ENCODE measurements around the gene MCF2L2.
"Not testable (repeated sequence)": the region's sequence is repeated elsewhere in the genome, so short reads cannot be mapped to it uniquely, and the experiment has no call there.

Gene MCF2L2

GRCh38 chr3:183253528-183254486 is 174.6 kb downstream of the MCF2L2 start:
- TF ChIP-seq POLR2A (IDR thresholded peaks at IDR 0.05; ENCODE audit: low read depth, low read length) = 0 out of 2 replicates have a peak, but pooled peaks have one; percentile 17
- peak; percentile 38 for DNase-seq (ENCODE audit: insufficient read length, low spot score)
- no peak for FAIRE-seq

DNA sequence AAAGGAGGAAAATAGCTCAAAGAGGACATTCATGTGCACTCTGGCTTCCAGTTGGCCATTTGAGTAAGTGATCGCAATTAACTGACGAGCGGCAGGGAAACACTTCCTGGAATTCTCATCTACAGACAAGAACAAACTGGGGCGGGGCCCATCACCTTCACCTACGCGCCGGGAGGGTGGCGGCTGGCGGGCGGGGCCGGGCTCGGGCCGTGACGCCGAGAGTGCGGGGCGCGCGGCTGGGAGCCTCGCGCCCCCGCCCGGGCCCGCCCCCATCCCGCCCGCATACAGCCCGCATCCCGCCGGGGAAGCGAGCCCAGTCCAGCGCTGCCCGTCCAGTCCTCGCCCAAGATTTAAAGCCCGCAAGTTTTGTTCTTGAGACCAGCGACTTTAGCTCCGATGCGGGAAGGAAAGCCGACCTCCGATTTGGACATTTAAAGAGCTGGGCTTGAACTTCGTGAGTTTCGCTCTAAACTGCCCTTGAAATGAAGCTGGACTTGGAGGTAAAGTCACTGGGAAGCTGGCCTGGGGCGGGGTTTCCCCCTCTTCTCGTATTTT is 175.4 kb downstream of the MCF2L2 start, which contains the start of gene B3GNT5:
Gene B3GNT5, plus strand, starts transcription at position 281 of the 555 bp plus-strand sequence. CDS start 16,546 bp downstream, outside the sequence.
- FAIRE-seq (peak; percentile 41), DNase-seq (ENCODE audit: insufficient read length, low spot score) (peak; percentile 32)
- no peak for TF ChIP-seq POLR2A (IDR thresholded peaks at IDR 0.05; ENCODE audit: low read depth, low read length)

DNA sequence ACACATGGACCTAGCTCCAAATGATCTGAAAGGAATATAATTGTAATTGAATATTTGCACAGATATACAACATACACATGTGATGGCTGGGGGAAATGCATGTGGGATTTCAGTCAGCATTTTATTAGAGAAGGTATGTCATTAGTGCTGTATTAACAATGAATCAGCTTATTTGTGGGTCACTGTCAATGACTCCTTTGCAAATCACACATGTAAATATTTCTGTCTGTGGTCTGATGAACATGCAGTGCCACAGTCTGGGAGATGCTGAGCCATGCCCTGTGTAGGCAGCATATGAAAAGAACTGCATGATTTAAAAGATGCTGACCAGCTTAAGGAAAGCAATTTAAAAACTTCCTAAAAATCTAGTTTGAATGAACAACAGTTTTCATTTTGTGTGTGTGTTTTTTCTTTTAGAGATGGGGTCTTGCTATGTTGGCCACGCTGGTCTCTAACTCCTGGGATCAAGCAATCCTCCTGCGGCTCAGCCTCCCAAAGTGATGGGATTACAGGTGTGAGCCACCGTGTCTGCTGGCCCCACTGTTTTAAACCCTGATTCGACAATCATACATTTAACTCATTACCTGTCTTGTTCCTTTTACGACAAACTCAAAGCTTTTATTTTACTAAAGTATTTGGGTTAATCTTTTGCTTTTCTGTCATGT is 176.2 kb downstream of the MCF2L2 start:
- no peak for DNase-seq (ENCODE audit: insufficient read length, low spot score)
- FAIRE-seq = no peak
- no peak for TF ChIP-seq POLR2A (IDR thresholded peaks at IDR 0.05; ENCODE audit: low read depth, low read length)

- FAIRE-seq (no peak), DNase-seq (ENCODE audit: insufficient read length, low spot score) (no peak)
- no peak for TF ChIP-seq POLR2A (IDR thresholded peaks at IDR 0.05; ENCODE audit: low read depth, low read length)
Observed at GRCh38 chr3:183249006-183249718, 179.3 kb downstream of the MCF2L2 start.

- no peak for DNase-seq (ENCODE audit: insufficient read length, low spot score)
- peak; percentile 61 for FAIRE-seq
- no peak for TF ChIP-seq POLR2A (IDR thresholded peaks at IDR 0.05; ENCODE audit: low read depth, low read length)
Observed at GRCh38 chr3:183247011-183247589, 181.3 kb downstream of the MCF2L2 start.

DNA sequence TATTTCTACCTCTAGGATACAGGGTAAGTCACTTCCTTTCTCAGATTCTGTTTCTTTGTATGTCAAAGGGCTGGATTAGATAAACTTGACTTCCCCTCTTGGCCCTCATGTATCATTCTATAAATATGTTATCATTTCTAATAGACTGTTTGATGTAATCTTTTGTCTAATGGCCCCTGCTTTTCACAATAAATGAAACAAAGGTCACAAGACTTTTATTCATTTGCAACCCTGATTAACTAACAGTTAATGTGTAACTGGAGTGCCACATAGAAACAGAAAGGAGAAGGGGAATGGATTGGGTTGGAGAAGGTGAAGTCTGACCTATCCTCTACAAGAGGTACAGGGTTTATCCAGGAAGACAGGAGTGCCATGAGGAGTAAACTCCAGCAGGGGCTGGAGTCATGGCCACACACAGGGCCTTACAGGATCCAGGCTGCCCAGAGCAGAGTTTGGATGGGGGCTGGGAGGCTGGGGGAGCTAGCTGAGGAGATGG is 183.4 kb downstream of the MCF2L2 start:
- TF ChIP-seq POLR2A (IDR thresholded peaks at IDR 0.05; ENCODE audit: low read depth, low read length) = no peak
- DNase-seq (ENCODE audit: insufficient read length, low spot score) (no peak), FAIRE-seq (no peak)

DNA sequence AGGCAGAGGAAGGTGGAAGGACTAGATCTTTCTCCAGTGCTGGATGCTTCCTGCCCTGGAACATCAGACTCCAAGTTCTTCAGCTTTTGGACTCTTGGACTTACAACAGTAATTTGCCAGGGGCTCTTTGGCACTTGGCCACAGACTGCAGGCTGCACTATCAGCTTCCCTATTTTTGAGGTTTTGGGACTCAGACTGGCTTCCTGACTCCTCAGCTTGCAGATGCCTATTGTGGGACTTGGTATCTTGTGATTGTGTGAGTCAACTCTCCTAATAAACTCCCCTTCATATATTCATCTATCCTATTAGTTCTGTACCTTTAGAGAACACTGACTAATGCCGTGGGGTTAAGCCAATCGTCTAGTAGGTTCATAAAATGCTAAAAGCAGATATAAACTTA is 184.2 kb downstream of the MCF2L2 start:
- TF ChIP-seq POLR2A (IDR thresholded peaks at IDR 0.05; ENCODE audit: low read depth, low read length) = no peak
- DNase-seq (ENCODE audit: insufficient read length, low spot score) = no peak
- peak; percentile 57 for FAIRE-seq

DNA sequence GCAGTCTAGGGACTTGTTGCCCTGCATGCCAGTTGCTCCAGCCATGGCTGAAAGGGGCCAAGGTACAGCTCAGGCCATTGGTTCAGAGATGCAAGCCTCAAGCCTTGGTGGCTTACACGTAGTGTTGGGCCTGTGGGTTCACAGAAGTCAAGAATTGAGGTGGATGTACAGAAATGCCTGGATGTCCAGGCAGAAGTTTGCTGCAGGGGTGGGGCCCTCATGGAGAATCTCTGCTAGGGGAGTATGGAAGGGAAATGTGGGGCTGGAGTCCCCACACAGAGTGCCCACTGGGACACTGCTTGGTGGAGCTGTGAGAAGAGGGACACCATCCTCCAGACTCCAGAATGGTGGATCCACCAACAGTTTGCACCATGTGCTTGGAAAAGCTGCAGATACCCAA is 186.0 kb downstream of the MCF2L2 start:
- FAIRE-seq = no peak
- TF ChIP-seq POLR2A (IDR thresholded peaks at IDR 0.05; ENCODE audit: low read depth, low read length) = no peak
- DNase-seq (ENCODE audit: insufficient read length, low spot score) = no peak

- no peak for TF ChIP-seq POLR2A (IDR thresholded peaks at IDR 0.05; ENCODE audit: low read depth, low read length)
- DNase-seq (ENCODE audit: insufficient read length, low spot score) (no peak), FAIRE-seq (no peak)
Observed at GRCh38 chr3:183239046-183239445, 189.4 kb downstream of the MCF2L2 start.

DNA sequence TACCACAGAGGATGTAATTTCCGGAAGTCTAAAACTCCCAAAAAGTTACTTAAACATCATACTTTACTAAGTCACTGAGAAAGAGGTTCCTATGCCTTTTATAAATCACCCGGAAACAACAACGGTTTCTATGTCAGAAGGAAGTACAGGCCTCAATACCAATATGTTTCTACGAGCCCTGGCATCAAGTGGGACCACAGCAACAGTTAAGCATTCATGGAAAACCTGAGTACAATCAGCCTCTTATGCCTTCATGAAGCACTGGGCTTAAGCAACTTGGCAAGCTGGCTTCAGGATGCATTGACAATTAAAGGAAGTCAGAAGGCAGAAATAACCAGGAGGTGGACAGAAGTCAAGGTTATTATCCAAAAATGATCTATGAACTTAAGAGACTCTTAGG is 194.5 kb downstream of the MCF2L2 start:
- TF ChIP-seq POLR2A (IDR thresholded peaks at IDR 0.05; ENCODE audit: low read depth, low read length) = no peak
- no peak for FAIRE-seq
- DNase-seq (ENCODE audit: insufficient read length, low spot score) = no peak

DNA sequence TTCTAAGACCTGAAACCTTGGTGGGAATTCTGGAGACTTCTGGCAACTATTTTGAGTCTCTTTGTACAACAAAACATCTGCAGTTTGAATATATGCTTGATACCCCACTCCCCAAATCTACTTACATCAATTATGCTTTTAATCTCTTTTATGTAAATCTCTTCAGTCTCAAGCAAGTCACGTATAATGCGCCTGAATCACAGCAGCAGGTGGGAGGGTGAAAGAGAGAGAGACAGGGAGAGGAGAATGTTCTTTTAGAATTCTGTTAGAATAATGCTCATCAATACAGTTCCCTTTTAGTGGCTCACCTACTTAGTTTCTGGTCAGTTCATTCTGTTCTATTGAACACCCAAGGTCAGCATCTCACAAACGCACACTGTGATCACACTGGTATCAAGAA is 197.6 kb downstream of the MCF2L2 start:
- FAIRE-seq (no peak), DNase-seq (ENCODE audit: insufficient read length, low spot score) (no peak)
- TF ChIP-seq POLR2A (IDR thresholded peaks at IDR 0.05; ENCODE audit: low read depth, low read length) = no peak

DNA sequence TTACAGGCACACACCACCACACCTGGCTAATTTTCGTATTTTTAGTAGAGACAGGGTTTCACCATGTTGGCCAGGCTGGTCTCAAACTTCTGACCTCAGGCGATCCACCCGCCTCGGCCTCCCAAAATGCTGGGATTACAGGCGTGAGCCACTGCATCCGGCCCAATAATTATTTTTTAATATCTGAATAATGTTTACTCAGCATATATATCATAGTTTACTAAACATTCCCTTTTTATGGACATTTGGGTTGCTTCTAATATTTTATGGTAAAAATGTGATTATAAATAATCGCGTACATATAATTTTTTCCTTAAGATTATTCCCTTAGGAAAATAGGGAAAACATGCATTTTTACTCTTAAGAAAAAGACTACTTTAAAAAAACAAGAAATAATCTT is 198.2 kb downstream of the MCF2L2 start:
- not testable (repeated sequence) for FAIRE-seq; DNase-seq (ENCODE audit: insufficient read length, low spot score)

DNA sequence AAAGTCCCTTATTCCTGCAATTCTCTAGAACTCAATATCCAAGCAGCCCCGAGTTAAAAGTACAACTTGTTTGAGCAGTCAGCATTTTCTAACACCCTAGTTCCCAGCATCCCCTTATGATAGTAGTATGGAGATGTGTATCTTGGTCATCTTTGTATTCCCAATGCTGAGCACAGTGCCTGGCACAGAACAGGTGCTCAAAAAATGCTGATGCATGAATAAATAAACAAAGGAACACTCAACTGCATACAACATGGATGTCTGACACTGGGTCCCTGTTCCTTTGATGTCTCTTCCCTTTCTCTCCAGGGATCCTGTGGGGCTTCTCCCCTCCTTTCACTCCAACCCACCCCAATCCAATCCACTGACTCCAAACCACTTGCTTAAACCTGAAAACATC is 199.2 kb downstream of the MCF2L2 start:
- no peak for TF ChIP-seq POLR2A (IDR thresholded peaks at IDR 0.05; ENCODE audit: low read depth, low read length)
- DNase-seq (ENCODE audit: insufficient read length, low spot score) (no peak), FAIRE-seq (peak; percentile 45)
